ENCODE measurements around the gene PLD1. TPM values are rescaled to one million over a fixed set of nuclear protein-coding genes. Genes with fewer than 3 reads are reported as not detected.

Gene PLD1
- total RNA-seq, 2 donors from 2014 or later = 5.4 to 7.7 TPM

- H3K36me3 Mint-ChIP-seq = no peaks in the 10 kb centered on the region
- H3K4me3 Mint-ChIP-seq = peak overlapping the region; percentile 36
- H3K9me3 Mint-ChIP-seq = no peaks in the 10 kb centered on the region
- H3K27me3 Mint-ChIP-seq = peaks cover 0 to 2% of the 10 kb centered on the region in 2 donors
- ATAC-seq (no peak), DNase-seq (ENCODE audit: low spot score) (no peak)
- peak overlapping the region in 1 of 2 donors; percentile 37 for H3K27ac Mint-ChIP-seq
- peaks cover 31 to 33% of the 10 kb centered on the region in 2 donors for H3K4me1 Mint-ChIP-seq (ENCODE audit: low read depth in 2 of 2)
Observed at GRCh38 chr3:171807129-171807675, 3.1 kb downstream of the PLD1 start.

GRCh38 chr3:171806200-171807128 lies 3.8 kb downstream of the PLD1 start:
- H3K9me3 Mint-ChIP-seq = no peaks in the 10 kb centered on the region
- H3K27me3 Mint-ChIP-seq = peaks cover 0 to under 1% of the 10 kb centered on the region in 2 donors
- peak overlapping the region in 1 of 2 donors; percentile 37 for H3K27ac Mint-ChIP-seq
- DNase-seq (ENCODE audit: low spot score) (no peak), ATAC-seq (no peak)
- no peak overlapping the region for H3K4me3 Mint-ChIP-seq
- peaks cover 28 to 31% of the 10 kb centered on the region in 2 donors for H3K4me1 Mint-ChIP-seq (ENCODE audit: low read depth in 2 of 2)
- H3K36me3 Mint-ChIP-seq = no peaks in the 10 kb centered on the region

DNA sequence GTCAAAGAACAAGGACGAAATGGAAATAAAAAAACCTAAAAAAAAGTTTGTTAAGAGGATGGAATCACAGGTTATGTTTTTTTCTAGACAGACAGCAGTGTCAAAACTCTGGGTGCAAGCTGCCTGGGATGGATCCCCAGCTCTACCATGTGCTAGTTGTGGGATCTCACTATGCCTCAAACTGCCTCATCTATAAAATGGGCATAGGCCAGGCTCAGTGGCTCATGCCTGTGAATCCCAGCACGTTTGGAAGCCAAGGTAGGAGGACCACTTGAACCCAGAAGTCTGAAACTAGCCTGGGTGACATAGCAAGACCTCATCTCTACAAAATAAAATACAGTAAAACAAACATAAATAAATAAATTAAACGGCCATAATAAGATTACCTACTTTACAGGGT lies 4.6 kb downstream of the PLD1 start:
- ATAC-seq (no peak), DNase-seq (ENCODE audit: low spot score) (no peak)
- peaks cover 26% of the 10 kb centered on the region in 2 donors for H3K4me1 Mint-ChIP-seq (ENCODE audit: low read depth in 2 of 2)
- no peak overlapping the region for H3K27ac Mint-ChIP-seq
- H3K4me3 Mint-ChIP-seq = no peak overlapping the region
- no peaks in the 10 kb centered on the region for H3K27me3 Mint-ChIP-seq
- H3K9me3 Mint-ChIP-seq = no peaks in the 10 kb centered on the region
- no peaks in the 10 kb centered on the region for H3K36me3 Mint-ChIP-seq

GRCh38 chr3:171804618-171805389 lies 5.5 kb downstream of the PLD1 start:
- DNase-seq (ENCODE audit: low spot score) (no peak), ATAC-seq (no peak)
- H3K36me3 Mint-ChIP-seq = no peaks in the 10 kb centered on the region
- no peak overlapping the region for H3K27ac Mint-ChIP-seq
- H3K4me3 Mint-ChIP-seq = no peak overlapping the region
- no peaks in the 10 kb centered on the region for H3K27me3 Mint-ChIP-seq
- H3K9me3 Mint-ChIP-seq = no peaks in the 10 kb centered on the region
- peaks cover 22 to 24% of the 10 kb centered on the region in 2 donors for H3K4me1 Mint-ChIP-seq (ENCODE audit: low read depth in 2 of 2)

DNA sequence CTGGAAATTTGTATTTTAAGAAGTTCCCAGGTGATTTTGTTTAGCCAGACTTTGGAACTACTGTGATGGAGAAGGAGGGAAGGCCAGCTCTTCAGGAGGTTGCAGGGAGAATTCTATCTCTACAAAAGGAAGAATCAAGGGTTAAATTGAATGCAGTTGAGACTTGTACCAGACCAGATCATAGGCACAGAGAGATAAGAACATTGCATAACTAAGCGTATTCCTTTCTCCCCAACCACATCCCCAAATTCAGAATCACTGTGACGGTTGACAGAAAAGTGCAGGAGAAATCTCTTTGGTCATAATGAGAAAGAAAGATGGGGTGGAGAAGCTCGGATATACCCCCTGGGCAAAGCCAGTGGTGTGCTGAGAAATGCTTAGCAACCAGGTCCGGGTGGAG lies 7.2 kb downstream of the PLD1 start:
- Mint-ChIP-seq H3K4me1 (ENCODE audit: low read depth in 2 of 2) (peaks cover 14 to 16% of the 10 kb centered on the region in 2 donors), H3K4me3 (no peak overlapping the region), H3K9me3 (no peaks in the 10 kb centered on the region), H3K36me3 (no peaks in the 10 kb centered on the region), H3K27ac (no peak overlapping the region), H3K27me3 (no peaks in the 10 kb centered on the region)
- DNase-seq (ENCODE audit: low spot score) (no peak), ATAC-seq (no peak)

DNA sequence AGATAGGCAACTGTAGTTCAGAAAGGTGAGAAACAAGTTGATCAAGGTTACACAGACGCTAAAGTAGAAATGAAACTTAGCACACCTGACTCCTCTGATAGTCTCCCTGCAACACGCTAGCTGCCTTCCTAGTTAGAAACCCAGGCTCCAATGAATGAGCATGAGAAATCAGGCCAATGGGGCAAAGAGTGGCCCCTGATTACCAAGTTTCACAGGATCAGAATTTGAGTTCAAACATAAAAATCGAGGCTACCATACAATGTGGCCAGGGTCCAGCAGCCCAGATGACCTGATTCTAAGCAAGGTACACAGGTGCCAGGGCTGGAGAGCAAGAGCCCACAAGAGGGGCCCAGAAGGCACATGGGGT lies 7.7 kb downstream of the PLD1 start:
- Mint-ChIP-seq H3K9me3 (no peaks in the 10 kb centered on the region), H3K36me3 (no peaks in the 10 kb centered on the region), H3K27me3 (no peaks in the 10 kb centered on the region), H3K4me1 (ENCODE audit: low read depth in 2 of 2) (peaks cover 11 to 12% of the 10 kb centered on the region in 2 donors), H3K27ac (no peak overlapping the region), H3K4me3 (no peak overlapping the region)
- ATAC-seq (no peak), DNase-seq (ENCODE audit: low spot score) (no peak)

- Mint-ChIP-seq H3K27ac (peak overlapping the region in 1 of 2 donors; percentile 7), H3K4me1 (ENCODE audit: low read depth in 2 of 2) (peaks cover 8% of the 10 kb centered on the region in 2 donors), H3K27me3 (no peaks in the 10 kb centered on the region), H3K36me3 (no peaks in the 10 kb centered on the region), H3K4me3 (no peak overlapping the region), H3K9me3 (no peaks in the 10 kb centered on the region)
- DNase-seq (ENCODE audit: low spot score) = no peak
- ATAC-seq = no peak
Observed at GRCh38 chr3:171801738-171802589, 8.3 kb downstream of the PLD1 start.

DNA sequence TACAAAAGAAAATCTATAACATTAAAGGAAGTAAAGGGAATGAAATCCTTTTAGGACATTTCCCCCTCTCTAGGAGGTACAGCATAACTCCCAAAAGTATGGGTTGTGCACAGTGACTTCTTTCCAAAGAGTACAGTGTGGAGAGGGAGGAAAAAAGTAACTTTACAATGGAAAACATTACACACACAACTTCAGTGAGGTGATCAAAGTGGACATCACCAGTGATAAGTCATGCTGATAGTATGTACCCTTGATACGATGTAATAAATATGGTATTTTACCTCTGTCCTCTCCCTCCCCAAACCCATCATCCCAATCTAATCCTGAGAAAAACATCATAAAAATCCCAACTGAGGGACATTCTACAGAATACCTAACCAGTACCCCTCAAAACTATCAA lies 10.8 kb downstream of the PLD1 start:
- H3K36me3 Mint-ChIP-seq = no peaks in the 10 kb centered on the region
- ATAC-seq = no peak
- H3K4me1 Mint-ChIP-seq (ENCODE audit: low read depth in 2 of 2) = no peaks in the 10 kb centered on the region
- no peak overlapping the region for H3K4me3 Mint-ChIP-seq
- no peaks in the 10 kb centered on the region for H3K9me3 Mint-ChIP-seq
- H3K27ac Mint-ChIP-seq = no peak overlapping the region
- no peak for DNase-seq (ENCODE audit: low spot score)
- H3K27me3 Mint-ChIP-seq = no peaks in the 10 kb centered on the region

DNA sequence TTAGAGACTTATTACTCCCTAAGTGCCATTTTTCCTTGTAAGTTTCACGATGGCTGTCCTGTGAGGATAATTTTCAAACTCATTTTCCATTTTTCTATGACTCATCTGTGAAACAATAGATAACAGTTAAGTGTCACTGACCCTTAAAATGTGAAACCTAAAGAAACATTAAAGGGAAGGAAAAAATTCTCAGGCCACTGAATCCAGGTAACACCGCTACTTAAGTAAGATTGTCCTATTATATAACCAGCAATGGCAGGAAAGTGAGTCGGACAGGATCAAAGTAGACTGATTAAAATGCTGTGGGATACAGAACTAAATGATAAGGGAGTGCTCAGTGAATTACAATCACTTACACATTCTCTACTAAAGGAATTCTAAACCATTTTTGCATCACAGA lies 12.4 kb downstream of the PLD1 start:
- H3K9me3 Mint-ChIP-seq = no peaks in the 10 kb centered on the region
- no peaks in the 10 kb centered on the region for H3K36me3 Mint-ChIP-seq
- DNase-seq (ENCODE audit: low spot score) (no peak), ATAC-seq (no peak)
- no peaks in the 10 kb centered on the region for H3K4me1 Mint-ChIP-seq (ENCODE audit: low read depth in 2 of 2)
- no peaks in the 10 kb centered on the region for H3K27me3 Mint-ChIP-seq
- no peak overlapping the region for H3K4me3 Mint-ChIP-seq
- no peak overlapping the region for H3K27ac Mint-ChIP-seq

- H3K4me3 Mint-ChIP-seq = no peak overlapping the region
- no peak overlapping the region for H3K27ac Mint-ChIP-seq
- H3K4me1 Mint-ChIP-seq (ENCODE audit: low read depth in 2 of 2) = no peaks in the 10 kb centered on the region
- DNase-seq (ENCODE audit: low spot score) (no peak), ATAC-seq (no peak)
- no peaks in the 10 kb centered on the region for H3K36me3 Mint-ChIP-seq
- no peaks in the 10 kb centered on the region for H3K9me3 Mint-ChIP-seq
- H3K27me3 Mint-ChIP-seq = no peaks in the 10 kb centered on the region
Observed at GRCh38 chr3:171797265-171797679, 13.0 kb downstream of the PLD1 start.

DNA sequence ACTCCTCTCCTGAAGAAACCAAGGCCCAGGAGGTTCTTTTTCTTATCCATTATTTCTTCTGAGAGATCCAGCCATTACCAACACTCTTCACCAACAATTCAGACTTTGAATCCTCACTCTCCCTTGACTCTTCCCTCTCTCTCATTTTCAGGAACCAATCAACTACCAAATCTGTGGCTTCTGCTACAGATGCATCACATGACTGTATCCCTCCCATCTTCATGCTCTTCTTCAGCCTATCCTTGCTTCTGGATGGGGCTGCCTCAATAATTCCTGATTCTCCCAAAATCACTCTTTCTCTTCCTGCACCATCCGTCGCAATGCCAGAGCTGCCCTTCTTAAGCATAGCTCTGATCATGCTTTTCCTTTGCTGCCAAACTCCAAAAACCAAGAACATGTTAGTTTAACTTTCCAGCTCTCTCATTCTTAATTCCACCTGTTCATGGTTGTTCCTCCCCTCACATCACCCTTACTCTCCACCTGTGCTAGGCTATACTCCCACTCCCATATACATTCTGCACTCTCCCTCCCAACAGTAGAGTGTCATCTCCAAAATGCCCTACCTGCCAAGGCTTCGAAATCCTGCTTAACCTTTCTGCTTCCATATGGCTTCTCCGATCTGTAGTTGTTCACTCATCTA lies 13.5 kb downstream of the PLD1 start:
- Mint-ChIP-seq H3K27me3 (no peaks in the 10 kb centered on the region), H3K9me3 (no peaks in the 10 kb centered on the region), H3K36me3 (no peaks in the 10 kb centered on the region), H3K27ac (no peak overlapping the region), H3K4me1 (ENCODE audit: low read depth in 2 of 2) (peaks cover 0 to 4% of the 10 kb centered on the region in 2 donors), H3K4me3 (no peak overlapping the region)
- no peak for ATAC-seq
- no peak for DNase-seq (ENCODE audit: low spot score)

DNA sequence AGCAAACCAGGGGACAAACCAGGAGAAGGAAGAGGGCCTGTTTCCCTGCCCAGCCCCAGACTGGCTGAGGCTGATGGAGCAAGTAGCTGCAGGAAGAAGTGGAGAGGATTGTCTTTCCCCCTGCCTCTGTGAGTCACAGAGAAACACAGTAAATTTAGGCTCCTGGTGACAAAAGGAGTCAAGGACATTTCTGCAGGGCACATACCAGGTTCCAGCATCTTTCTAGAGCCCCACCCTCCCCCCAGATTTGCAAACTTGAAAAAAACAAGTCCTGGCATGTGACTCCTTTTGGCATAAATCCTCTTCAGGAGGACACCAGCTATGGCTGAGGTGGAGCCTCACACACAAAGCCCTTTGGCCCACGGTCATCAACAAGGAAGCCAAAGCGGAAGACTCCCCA lies 17.8 kb downstream of the PLD1 start:
- DNase-seq (ENCODE audit: low spot score) (no peak), ATAC-seq (no peak)
- H3K27ac Mint-ChIP-seq = peak overlapping the region in 1 of 2 donors; percentile 7
- H3K36me3 Mint-ChIP-seq = peaks cover 5% of the 10 kb centered on the region
- no peak overlapping the region for H3K4me3 Mint-ChIP-seq
- H3K9me3 Mint-ChIP-seq = no peaks in the 10 kb centered on the region
- H3K4me1 Mint-ChIP-seq (ENCODE audit: low read depth in 2 of 2) = peaks cover 7 to 10% of the 10 kb centered on the region in 2 donors
- no peaks in the 10 kb centered on the region for H3K27me3 Mint-ChIP-seq

DNA sequence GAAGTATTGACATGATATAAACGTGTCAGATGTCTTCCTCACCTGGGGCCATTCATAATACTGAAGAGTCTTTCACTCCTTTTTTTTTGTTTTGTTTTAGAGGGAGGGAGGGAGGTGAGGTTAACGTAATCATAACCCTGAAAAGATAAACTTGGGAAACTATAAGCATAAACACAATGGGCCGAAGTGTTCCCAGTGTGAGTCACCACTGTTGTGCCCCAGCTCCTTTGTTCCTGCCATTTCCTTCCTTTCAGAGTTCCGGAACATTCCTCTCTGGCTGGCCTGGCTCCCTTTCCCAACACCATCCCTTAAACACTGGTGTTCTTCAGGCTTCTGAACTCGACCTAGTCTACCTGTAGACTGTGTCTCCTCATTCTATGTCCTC lies 18.6 kb downstream of the PLD1 start:
- Mint-ChIP-seq H3K36me3 (peaks cover 5% of the 10 kb centered on the region), H3K27me3 (no peaks in the 10 kb centered on the region), H3K27ac (peak overlapping the region in 1 of 2 donors; percentile 7), H3K9me3 (no peaks in the 10 kb centered on the region), H3K4me1 (ENCODE audit: low read depth in 2 of 2) (peaks cover 7 to 10% of the 10 kb centered on the region in 2 donors), H3K4me3 (no peak overlapping the region)
- ATAC-seq (no peak), DNase-seq (ENCODE audit: low spot score) (no peak)
